GM19025 (cell line): ENCODE measurements around the gene USP48.
"Not testable (repeated sequence)": the region's sequence is repeated elsewhere in the genome, so short reads cannot be mapped to it uniquely, and the experiment has no call there.

ENCODE experiments used
- ATAC-seq: cut with Tn5 transposase; IDR thresholded peaks from one replicate; pipeline ENCODE4 v1.9.1; 2021; ENCODE audit warnings: mild to moderate bottlenecking, low read depth, moderate library complexity; ENCODE audit not compliant: unreplicated experiment

Gene USP48

DNA sequence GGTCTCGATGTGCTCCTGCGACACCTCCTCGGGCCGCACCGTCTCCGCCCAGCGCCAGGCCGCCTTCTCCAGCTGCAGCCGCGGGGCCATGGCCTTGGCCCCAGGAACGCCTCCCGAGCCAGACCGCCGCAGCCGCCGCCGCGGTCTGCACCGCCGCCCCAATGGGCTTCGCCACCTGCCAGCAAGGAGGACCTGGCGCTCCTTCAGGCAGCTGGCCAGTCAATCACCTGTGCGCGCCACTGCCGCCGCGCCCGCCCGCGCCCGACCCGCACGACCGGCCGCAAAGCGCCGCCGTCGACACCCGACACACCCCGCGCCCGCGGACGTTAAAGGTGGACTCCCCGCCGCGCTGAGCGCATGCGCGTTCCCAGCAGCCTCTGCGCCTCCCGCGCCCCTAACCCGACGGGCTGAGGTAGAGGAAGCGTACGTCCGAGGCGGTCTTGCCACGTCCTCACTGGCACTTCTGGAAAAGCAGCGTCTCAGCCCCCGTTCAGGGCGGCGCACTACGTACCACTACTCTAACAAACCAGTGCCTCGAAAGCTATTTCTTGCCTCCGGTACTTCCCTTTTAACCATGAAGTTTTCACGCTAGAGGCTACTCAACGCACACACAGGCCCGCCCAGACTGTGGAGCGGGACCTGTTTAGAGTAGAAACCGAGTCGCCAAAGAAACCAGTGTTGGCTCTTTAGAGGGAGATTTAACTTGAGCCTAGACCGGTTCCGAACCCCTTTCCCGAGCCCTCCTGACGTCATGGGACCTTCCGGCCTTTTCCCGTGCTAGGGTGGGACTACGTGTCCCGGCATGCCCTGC lies at the start of gene USP48:
Gene USP48 (minus strand): TSS at position 282 of the 811 bp plus-strand sequence. CDS start 192 bp downstream, at position 90.
- peak; percentile 56 for ATAC-seq

- ATAC-seq, result no peak
Observed at GRCh38 chr1:21831454-21831970, 48.6 kb upstream of the USP48 start.

DNA sequence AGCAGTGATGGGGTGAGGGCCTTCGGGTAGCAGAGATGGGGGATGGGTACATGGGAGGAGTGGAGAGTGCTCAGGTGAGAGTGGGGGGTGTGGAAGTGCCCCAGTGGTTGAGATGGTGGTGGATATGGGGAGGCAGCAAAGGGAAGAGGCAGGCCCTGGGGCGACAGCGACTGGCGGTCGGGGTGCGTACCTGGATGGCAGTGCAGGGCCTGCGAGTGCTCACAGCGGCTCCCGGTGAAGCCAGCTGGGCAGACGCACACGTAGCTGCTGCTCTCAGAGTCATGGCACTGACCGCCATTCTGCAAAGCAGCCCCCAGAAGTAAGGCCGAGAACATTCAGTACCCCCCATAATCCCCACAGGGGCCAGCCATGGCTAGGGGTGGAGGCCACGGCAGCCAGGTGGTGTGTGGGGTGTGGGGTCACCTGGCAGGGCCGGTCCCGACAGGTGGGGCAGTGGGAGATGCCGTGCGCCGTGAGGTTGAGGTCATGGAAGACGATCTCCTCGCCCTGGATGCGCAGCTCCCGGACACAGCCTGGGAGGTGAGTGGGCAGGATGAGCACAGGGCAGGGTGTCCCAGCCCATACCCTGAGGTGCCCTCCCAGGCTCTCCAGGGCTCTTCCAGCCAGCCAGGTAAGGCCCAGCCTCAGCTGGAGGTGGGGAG lies 48.0 kb upstream of the USP48 start:
- ATAC-seq, result no peak

DNA sequence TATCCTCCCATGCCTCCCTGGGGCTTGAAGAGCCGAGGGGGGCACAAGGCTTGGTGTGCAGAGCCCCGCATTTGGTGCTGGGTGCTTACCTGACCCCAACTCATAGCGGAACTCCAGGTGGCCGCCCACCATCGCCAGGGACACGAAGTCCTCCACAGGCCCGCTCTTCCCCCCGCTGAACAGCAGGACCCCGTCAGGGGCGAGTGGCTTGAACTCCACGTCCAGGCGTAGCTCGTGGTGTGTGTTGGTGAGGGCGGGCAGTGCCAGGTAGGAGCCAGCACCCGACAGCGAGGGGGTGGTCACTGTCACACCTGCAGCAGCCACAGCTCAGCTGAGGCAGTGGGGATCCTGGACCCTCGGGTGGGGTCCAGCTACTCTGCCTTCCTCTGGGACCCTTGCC lies 46.3 kb upstream of the USP48 start:
- no peak for ATAC-seq

DNA sequence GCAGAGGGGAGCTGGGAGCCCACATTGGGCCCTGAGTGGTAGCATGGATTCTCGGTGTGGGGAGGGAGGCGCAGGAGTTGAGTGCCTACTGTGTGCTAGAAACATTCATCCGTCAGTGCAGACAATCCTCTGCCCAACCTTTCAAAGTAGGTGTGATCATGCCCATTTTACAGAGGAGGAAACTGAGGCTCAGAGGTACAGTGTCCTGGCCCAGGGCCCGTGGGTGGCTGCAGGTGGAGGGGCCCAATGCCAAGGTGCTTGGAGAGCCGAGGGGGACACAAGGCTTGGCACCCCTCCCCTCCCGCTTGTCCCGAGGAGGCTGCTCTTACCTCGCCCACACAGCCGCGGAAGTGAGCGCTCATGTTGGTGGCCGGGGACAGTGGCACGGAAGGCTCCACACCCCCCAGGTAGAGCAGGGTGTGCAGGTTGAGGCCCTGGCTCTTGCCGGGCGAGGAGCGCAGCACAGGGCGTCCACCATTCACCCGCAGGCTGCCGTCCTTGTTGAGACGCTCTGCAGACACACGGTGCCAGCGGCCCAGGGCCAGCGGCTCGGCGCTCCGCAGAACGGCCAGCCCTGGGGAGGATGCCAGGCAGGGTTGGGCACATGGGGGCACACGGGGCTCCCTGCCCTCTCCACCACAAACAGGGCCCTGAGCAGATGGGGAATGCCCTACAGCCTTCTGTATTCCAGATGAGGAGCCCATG lies 45.7 kb upstream of the USP48 start:
- no peak for ATAC-seq

DNA sequence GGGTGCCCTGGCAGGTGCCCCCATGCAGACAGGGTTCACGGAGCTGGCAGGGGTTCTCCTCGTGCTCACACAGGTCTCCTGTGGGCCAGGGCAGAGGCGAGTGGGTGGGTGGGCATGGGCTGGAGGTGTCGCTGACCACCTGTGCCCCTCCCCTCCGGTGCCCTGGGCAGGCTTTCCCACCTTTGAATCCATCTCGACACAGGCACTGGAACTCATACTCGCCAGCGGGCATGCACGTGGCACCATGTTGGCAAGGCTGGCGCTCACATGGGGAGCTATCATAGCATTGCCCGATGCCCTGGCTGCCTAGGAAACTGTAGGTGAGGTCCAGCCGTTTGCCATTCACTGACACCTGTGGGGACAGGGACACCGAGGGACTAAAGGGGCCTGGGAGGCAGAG lies 45.1 kb upstream of the USP48 start:
- no peak for ATAC-seq

- ATAC-seq, result no peak
Observed at GRCh38 chr1:21827141-21827679, 44.3 kb upstream of the USP48 start.

GRCh38 chr1:21826694-21827093 lies 43.7 kb upstream of the USP48 start:
- not testable (repeated sequence) for ATAC-seq

DNA sequence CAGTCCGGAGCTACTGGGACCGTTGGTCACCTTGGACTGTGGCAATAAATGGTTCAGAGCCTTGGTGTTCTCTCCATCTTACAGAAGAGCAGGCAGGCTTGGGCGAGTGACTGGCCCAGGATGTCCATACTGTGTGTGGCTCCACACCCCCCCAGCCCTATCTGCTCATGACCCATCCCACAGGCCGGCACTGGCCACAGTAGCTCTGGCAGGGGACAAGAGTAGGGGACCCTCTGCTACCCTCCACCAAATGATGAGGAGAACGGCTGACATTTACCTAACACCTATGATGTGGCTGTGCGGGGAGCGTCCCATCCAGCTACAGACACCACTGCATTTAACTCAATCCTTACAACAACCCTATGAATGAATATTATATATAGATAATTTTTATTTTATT lies 42.4 kb upstream of the USP48 start:
- ATAC-seq, result no peak

DNA sequence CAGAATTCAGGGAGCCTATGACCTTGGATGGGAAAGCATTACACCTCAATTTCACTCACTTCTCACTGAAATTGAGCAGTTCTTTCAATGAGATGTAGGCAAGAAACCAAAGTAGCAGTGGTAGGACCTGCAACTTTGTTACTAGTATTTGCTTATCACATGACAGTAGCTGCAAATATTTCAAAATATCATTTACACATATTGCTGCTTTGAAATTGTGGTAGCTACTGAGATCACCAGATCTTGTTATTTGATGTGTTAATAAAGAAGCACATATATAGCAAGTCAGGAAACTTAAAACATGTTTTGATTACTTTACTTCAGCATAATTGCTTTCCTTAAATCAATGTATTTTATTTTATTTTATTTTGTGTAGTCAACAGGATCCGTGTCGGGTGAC lies 42.0 kb upstream of the USP48 start:
- ATAC-seq, result no peak

DNA sequence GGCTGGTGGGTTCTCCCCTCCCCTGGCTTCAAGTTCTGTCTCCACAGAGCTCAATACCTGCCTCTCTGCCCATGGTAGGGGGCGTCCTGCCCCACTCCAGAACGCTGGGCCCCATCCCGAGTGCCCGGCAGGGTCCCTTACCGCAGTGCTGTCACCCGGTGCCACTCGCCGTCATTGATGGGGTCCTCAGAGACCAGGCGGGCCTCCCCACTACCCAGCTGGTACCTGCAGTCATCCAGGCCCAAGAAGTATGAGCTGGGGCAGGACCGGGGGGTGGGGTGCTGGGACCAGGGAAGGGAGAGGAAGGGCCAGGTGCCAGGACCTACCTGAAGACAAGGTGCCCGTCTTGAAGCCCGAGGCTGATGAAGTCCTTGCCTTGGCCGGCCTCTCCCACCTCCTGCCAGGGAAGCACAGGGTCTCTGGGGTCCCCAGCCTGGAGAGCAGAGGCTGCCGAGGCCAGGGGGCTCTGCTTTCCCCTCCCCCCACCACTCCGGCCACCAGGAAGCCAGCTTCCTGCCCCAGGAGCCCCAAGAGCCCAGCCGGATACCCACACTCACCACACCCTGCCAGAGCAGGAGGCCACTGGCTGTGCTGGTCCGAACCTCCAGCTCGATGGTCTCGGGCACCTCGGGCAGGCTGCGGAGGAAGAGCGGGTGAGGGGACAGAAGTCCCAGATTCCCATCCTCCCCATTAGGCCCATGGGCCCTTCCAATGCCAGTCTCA lies 41.2 kb upstream of the USP48 start:
- no peak for ATAC-seq

GRCh38 chr1:21823206-21823979 lies 40.4 kb upstream of the USP48 start:
- ATAC-seq, result no peak

- no peak for ATAC-seq
Observed at GRCh38 chr1:21822349-21822748, 39.4 kb upstream of the USP48 start.

- ATAC-seq, result no peak
Observed at GRCh38 chr1:21821385-21822019, 38.6 kb upstream of the USP48 start.

DNA sequence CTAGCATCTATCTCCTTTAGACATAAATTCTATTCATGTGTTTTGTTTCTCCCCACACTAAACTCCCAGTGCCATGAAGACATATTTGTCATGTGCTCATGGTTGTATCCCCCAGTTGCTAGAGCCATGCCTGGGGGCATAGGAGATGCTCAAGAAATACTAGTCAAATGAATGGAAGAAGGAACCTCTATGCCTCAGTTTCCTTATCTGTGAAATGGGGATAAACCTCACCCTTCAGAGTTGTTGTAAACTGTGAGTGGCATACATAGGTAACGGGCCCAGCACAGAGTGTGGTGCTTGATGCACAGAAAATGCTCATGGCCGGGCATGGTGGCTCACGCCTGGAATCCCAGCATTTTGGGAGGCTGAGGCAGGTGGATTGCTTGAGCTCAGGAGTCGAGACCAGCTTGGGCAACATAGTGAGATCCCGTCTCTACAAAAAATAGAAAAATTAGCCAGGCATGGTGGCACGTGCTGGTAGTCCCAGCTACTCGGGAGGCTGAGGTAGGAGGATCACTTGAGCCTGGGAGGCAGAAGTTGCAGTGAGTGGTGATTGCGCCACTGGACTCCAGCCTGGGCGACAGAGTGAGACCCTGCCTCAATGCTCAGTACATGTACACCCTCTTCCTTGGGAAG lies 37.8 kb upstream of the USP48 start:
- no peak for ATAC-seq

GRCh38 chr1:21818656-21819055 lies 35.7 kb upstream of the USP48 start:
- no peak for ATAC-seq

GRCh38 chr1:21816602-21817302 lies 33.8 kb upstream of the USP48 start:
- no peak for ATAC-seq

DNA sequence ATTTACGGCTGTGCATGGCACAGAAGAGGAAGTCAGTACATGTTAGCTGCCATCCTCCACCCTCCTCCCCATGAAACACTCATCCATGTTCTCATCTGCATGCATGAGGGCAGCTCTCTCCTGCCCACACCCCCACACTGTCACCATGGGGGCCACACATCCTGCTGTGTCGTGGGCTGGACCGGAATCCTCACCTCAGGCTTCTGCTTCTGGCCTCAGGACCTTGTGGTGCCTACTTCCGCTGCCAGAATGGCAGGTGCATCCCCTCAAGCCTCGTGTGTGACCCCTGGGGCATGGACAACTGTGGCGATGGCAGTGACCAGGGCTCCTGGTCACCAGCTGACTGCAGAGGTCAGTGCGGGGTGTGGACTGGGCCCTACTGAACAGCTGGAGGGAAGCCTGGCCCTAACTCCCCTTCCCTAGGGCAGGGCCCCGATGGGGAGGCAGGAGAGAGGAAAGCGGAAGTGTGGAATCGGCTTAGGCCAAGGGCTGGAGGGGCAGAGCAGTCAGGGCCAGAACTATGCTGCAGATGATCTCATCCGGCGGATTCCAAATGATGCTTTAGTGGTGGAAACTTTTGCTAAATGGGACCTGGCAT lies 32.9 kb upstream of the USP48 start:
- no peak for ATAC-seq
